Endothelial cell of umbilical vein (primary cell): ENCODE measurements around the gene BIRC6. TPM values are rescaled to one million over a fixed set of nuclear protein-coding genes. Genes with fewer than 3 reads are reported as not detected.

ENCODE experiments used
- BruUV-seq: library from RNA; stranded (reverse); fragments of 400-500 nt; replicated peaks from 2 replicates; lab custom pipeline; 2021; lab: Mats Ljungman, UMichigan
- CTCF ChIA-PET: fragments of 300-600, 350-600 bp; sonication (Branson Sonifier 250); formaldehyde crosslinking; loops from one replicate; lab custom pipeline; 2021; ENCODE audit warnings: antibody characterized with exemption, inconsistent platforms; lab: Charles Lee
- POLR2A ChIA-PET: fragments of 300-600, 350-600 bp; sonication (Branson Sonifier 250); formaldehyde crosslinking; loops from one replicate; lab custom pipeline; 2021; ENCODE audit warnings: antibody characterized with exemption, inconsistent platforms; lab: Charles Lee
- DNase-seq: peaks from one replicate; pipeline ENCODE4 v3.0.0-alpha.2; 2011; ENCODE audit warnings: low read depth, low spot score
- FAIRE-seq: peaks from 2 replicates; lab custom pipeline; 2011; peaks lifted over from hg19 to GRCh38; lab: Jason Lieb, UNC
- H2AFZ ChIP-seq: 2 replicates; pipeline ENCODE4 v1.6.0; 2012; ENCODE audit warnings: low read depth, low read length, control low read depth, inconsistent platforms
- H3K27ac ChIP-seq: 2 replicates; pipeline ENCODE4 v1.5.1; 2011; ENCODE audit warnings: low read depth, mild to moderate bottlenecking, control low read depth, low read length, moderate library complexity; ENCODE audit not compliant: insufficient read depth
- H3K27me3 ChIP-seq, 2 experiments: 2 replicates each; pipeline versions ENCODE4 v1.6.0 to v1.6.1; 2011; ENCODE audit warnings: low read length in 2 of 2, mixed read lengths in 1 of 2; ENCODE audit not compliant: control insufficient read depth in 2 of 2, insufficient read depth in 2 of 2
- H3K36me3 ChIP-seq, 2 experiments: 2 replicates in 1 of 2; 3 replicates in 1 of 2; pipeline ENCODE4 v1.5.1; 2011; ENCODE audit warnings: low read length in 2 of 2, mild to moderate bottlenecking in 1 of 2, moderate library complexity in 1 of 2; ENCODE audit not compliant: control insufficient read depth in 2 of 2, insufficient read depth in 2 of 2; ENCODE audit errors: extremely low read depth in 1 of 2
- H3K4me1 ChIP-seq: 3 replicates; pipeline ENCODE4 v1.5.1; 2011; ENCODE audit warnings: mild to moderate bottlenecking, low read length; ENCODE audit not compliant: control insufficient read depth, insufficient read depth; ENCODE audit errors: extremely low read depth
- H3K4me2 ChIP-seq: 2 replicates; pipeline ENCODE4 v1.6.1; 2011; ENCODE audit warnings: low read length, control low read depth, mixed read lengths; ENCODE audit not compliant: insufficient read depth
- H3K4me3 ChIP-seq, 3 experiments: fragments of 200-600 bp in 1 of 3; sonication (generic), shearing (Covaris generic) in 1 of 3; replicated peaks in 1 of 3; 2 replicates each; pipeline ENCODE4 v1.5.1; 2011 to 2016; ENCODE audit warnings: control low read depth in 3 of 3, low read length in 3 of 3, mild to moderate bottlenecking in 2 of 3, inconsistent platforms in 1 of 3, low read depth in 1 of 3, moderate library complexity in 1 of 3; ENCODE audit not compliant: insufficient read depth in 1 of 3
- H3K79me2 ChIP-seq: 2 replicates; pipeline ENCODE4 v1.6.0; 2012; ENCODE audit warnings: low read length, inconsistent platforms; ENCODE audit not compliant: control insufficient read depth, insufficient read depth
- H3K9ac ChIP-seq: replicated peaks from 2 replicates; pipeline ENCODE3; 2011; ENCODE audit warnings: low read length, control low read depth; ENCODE audit not compliant: insufficient read depth; ENCODE audit errors: extremely low read depth
- H3K9me1 ChIP-seq: replicated peaks from 3 replicates; pipeline ENCODE4 v1.6.0; 2011; ENCODE audit warnings: mild to moderate bottlenecking, low read length; ENCODE audit not compliant: control insufficient read depth, insufficient read depth; ENCODE audit errors: extremely low read depth
- H3K9me3 ChIP-seq: replicated peaks from 2 replicates; pipeline ENCODE4 v1.5.1; 2012; ENCODE audit warnings: low read length, inconsistent platforms; ENCODE audit not compliant: control insufficient read depth, insufficient read depth
- H4K20me1 ChIP-seq: replicated peaks from 2 replicates; pipeline ENCODE3; 2011; ENCODE audit warnings: mild to moderate bottlenecking, low read length; ENCODE audit not compliant: control insufficient read depth, insufficient read depth; ENCODE audit errors: extremely low read depth
- EZH2 ChIP-seq: IDR thresholded peaks from 2 replicates; pipeline ENCODE4 v1.6.1; 2012; ENCODE audit warnings: borderline replicate concordance, low read depth, mild to moderate bottlenecking, moderate library complexity, low read length, inconsistent platforms; ENCODE audit not compliant: severe bottlenecking
- FOS ChIP-seq: IDR thresholded peaks from 2 replicates; pipeline ENCODE4 v1.6.1; 2011; ENCODE audit warnings: mild to moderate bottlenecking, low read length, moderate library complexity, borderline replicate concordance; ENCODE audit not compliant: insufficient read depth
- GATA2 ChIP-seq: IDR thresholded peaks from 2 replicates; pipeline ENCODE4 v1.7.0; 2011; ENCODE audit warnings: low read depth, mild to moderate bottlenecking, moderate library complexity, mixed read lengths, low read length; ENCODE audit not compliant: insufficient read length, insufficient read depth
- JUN ChIP-seq: IDR thresholded peaks from 2 replicates; pipeline ENCODE4 v1.6.1; 2011; ENCODE audit warnings: borderline replicate concordance, low read depth; ENCODE audit not compliant: insufficient read length, insufficient read depth
- MYC ChIP-seq: IDR thresholded peaks from one replicate; pipeline ENCODE4 v1.6.1; 2011; ENCODE audit warnings: mild to moderate bottlenecking, low read depth, low read length
- POLR2A ChIP-seq: IDR thresholded peaks from 2 replicates; pipeline ENCODE4 v1.6.1; 2012; ENCODE audit warnings: low read depth, mild to moderate bottlenecking, control low read depth, low read length
- POLR2AphosphoS5 ChIP-seq: IDR thresholded peaks from 2 replicates; pipeline ENCODE4 v1.6.1; 2012; ENCODE audit warnings: low read depth, mild to moderate bottlenecking, control low read depth, low read length, moderate library complexity; ENCODE audit not compliant: insufficient read depth
- dilution Hi-C: fragments of 300-500 bp; cut with MboI; formaldehyde crosslinking; loops from one replicate; pipeline ENCODE4 v1.15.0; 2019; ENCODE audit warnings: low sequenced_read_pairs; ENCODE audit not compliant: extremely low pct_ligation_motif_present
- intact Hi-C: fragments of 100-400 bp; cut with micrococcal nuclease; formaldehyde crosslinking; loops from one replicate; pipeline ENCODE4 v1.10.0; 2022
- polyA plus RNA-seq, 4 experiments: library from polyadenylated mRNA; depleted of rRNA in 3 of 4; stranded (reverse) in 3 of 4; unstranded in 1 of 4; fragments of >200 nt; gene quantifications; 2 replicates each; pipeline versions ENCODE4 v1.2.1 to v1.2.3, GENCODE V29; 2011 to 2012; ENCODE audit warnings: missing spikeins in 1 of 4
- total RNA-seq: library from RNA; stranded (reverse); gene quantifications from 2 replicates; pipeline ENCODE4 v1.2.3, GENCODE V29; 2021
- TF ChIP-seq, protein P1 (sequence below), 2 donors: IDR thresholded peaks; 1 replicate in 1 of 2; 2 replicates in 1 of 2; pipeline ENCODE4 v1.5.1; 2011; ENCODE audit warnings: low read length in 2 of 2, mild to moderate bottlenecking in 2 of 2, moderate library complexity in 2 of 2, control low read depth in 1 of 2, inconsistent platforms in 1 of 2, low read depth in 1 of 2; ENCODE audit not compliant: insufficient read depth in 1 of 2; ENCODE audit errors: extremely low read depth in 1 of 2
- TF ChIP-seq, protein P2 (sequence below): IDR thresholded peaks from 2 replicates; pipeline ENCODE4 v1.6.1; 2011; ENCODE audit not compliant: insufficient read depth, insufficient read length

BIRC6 gene
- total and polyA plus RNA-seq, 2 donors (not counting 3 experiments of a cell fraction or from before 2014, with no cell fraction given): 34.2 to 83.1 TPM

DNA sequence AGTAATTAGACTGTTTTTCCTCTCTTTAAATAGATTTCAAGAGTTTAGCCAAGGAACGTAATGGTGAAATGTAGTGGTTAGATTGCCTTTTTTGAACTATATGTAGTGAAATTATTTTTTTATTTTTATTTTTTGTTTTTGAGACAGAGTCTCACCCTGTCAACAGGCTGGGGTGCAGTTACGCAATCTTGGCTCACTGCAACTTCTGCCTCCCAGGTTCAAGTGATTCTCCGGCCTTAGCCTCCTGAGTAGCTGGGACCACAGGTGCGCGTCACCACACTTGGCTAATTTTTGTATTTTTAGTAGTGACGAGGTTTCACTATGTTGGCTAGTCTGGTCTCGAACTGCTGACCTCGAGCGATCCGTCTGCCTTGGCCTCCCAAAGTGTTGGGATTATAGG lies 60.8 kb downstream of the BIRC6 start:
- Histone ChIP-seq H3K36me3 (peaks cover 3 to 16% of the 10 kb centered on the region in 2 experiments), H3K9ac (no peak overlapping the region), H3K79me2 (peaks cover 58% of the 10 kb centered on the region), H4K20me1 (peaks cover 3% of the 10 kb centered on the region), H3K27ac (no peak overlapping the region), H3K4me1 (peaks cover 6% of the 10 kb centered on the region), H3K4me2 (no peak overlapping the region), H2AFZ (no peak overlapping the region), H3K9me1 (no peaks in the 10 kb centered on the region), H3K27me3 (no peaks in the 10 kb centered on the region), H3K9me3 (no peaks in the 10 kb centered on the region), H3K4me3 (no peak overlapping the region)
- ChIA-PET POLR2A (no interaction called here), CTCF (no interaction called here)
- intact Hi-C loops (no loop called here), dilution Hi-C loops (no loop called here)
- FAIRE-seq: no peak
- DNase-seq: no peak
- TF ChIP-seq POLR2AphosphoS5 (no peak), EZH2 (no peak), JUN (no peak), POLR2A (no peak), MYC (no peak), FOS (no peak), GATA2 (no peak)
- TF ChIP-seq, protein P1, sequence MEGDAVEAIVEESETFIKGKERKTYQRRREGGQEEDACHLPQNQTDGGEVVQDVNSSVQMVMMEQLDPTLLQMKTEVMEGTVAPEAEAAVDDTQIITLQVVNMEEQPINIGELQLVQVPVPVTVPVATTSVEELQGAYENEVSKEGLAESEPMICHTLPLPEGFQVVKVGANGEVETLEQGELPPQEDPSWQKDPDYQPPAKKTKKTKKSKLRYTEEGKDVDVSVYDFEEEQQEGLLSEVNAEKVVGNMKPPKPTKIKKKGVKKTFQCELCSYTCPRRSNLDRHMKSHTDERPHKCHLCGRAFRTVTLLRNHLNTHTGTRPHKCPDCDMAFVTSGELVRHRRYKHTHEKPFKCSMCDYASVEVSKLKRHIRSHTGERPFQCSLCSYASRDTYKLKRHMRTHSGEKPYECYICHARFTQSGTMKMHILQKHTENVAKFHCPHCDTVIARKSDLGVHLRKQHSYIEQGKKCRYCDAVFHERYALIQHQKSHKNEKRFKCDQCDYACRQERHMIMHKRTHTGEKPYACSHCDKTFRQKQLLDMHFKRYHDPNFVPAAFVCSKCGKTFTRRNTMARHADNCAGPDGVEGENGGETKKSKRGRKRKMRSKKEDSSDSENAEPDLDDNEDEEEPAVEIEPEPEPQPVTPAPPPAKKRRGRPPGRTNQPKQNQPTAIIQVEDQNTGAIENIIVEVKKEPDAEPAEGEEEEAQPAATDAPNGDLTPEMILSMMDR (IDR thresholded peaks at IDR 0.05; ENCODE audit: extremely low read depth in 1 of 2, insufficient read depth in 1 of 2, low read depth in 1 of 2, low read length in 2 of 2): no peak
- TF ChIP-seq, protein P2, sequence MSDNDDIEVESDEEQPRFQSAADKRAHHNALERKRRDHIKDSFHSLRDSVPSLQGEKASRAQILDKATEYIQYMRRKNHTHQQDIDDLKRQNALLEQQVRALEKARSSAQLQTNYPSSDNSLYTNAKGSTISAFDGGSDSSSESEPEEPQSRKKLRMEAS: no peak
- no TSS peak for BruUV-seq
